Measurements from ENCODE around the gene ITPRIP.
A peak's percentile ranks its signal among the peaks of the same experiment; 100 is the strongest.

Gene ITPRIP

GRCh38 chr10:104336821-104337467 is 1.3 kb downstream of the ITPRIP start:
- Histone ChIP-seq H2BK5ac (ENCODE audit: low read depth, low read length, poor library complexity, severe bottlenecking) (no peak overlapping the region), H3K14ac (ENCODE audit: low read length in 2 of 2) (no peak overlapping the region), H3K23ac (ENCODE audit: low read length in 2 of 2) (no peak overlapping the region), H3K27ac (ENCODE audit: low read length, poor library complexity, severe bottlenecking) (peak overlapping the region; percentile 83), H3K4ac (ENCODE audit: low read depth in 1 of 2, low read length in 2 of 2) (peak overlapping the region in 1 of 2 experiments; percentile 74), H3K4me1 (ENCODE audit: control insufficient read depth, insufficient read depth, low read depth, low read length) (peaks cover 32% of the 10 kb centered on the region), H3K9ac (ENCODE audit: low read length) (peak overlapping the region; percentile 99), H4K8ac (ENCODE audit: low read length) (peak overlapping the region; percentile 8), H2BK15ac (ENCODE audit: low read depth, poor library complexity, severe bottlenecking) (no peak overlapping the region), H4K91ac (ENCODE audit: low read length) (no peak overlapping the region), H3K27me3 (ENCODE audit: control insufficient read depth in 1 of 2, insufficient read depth in 1 of 2, low read length in 2 of 2) (no peaks in the 10 kb centered on the region), H3K9me3 (ENCODE audit: control insufficient read depth, low read length) (no peaks in the 10 kb centered on the region), H2AFZ (ENCODE audit: low read depth, low read length) (no peak overlapping the region), H3K79me1 (replicated peaks; ENCODE audit: low read length, poor library complexity, severe bottlenecking) (no peaks in the 10 kb centered on the region), H3K36me3 (ENCODE audit: control insufficient read depth in 1 of 2, insufficient read depth in 2 of 2, low read depth in 1 of 2, low read length in 2 of 2) (peaks cover 10 to 35% of the 10 kb centered on the region in 2 experiments), H3K4me2 (ENCODE audit: low read length, poor library complexity, severe bottlenecking) (peak overlapping the region; percentile 79), H2AK5ac (ENCODE audit: low read length, severe bottlenecking) (no peak overlapping the region), H3K4me3 (ENCODE audit: insufficient read depth in 1 of 2, low read depth in 1 of 2, low read length in 2 of 2) (peak overlapping the region in 1 of 2 experiments; percentile 95), H3K18ac (ENCODE audit: low read depth in 1 of 2, low read length in 2 of 2) (peak overlapping the region in 1 of 2 experiments; percentile 13), H2BK12ac (ENCODE audit: low read length in 2 of 2) (no peak overlapping the region), H2BK120ac (ENCODE audit: low read depth, low read length) (no peak overlapping the region)
- DNase-seq = peak; percentile 88
- 10% methylated on average over 11 of the region's 12 CpGs for WGBS

- H2BK5ac ChIP-seq (ENCODE audit: low read depth, low read length, poor library complexity, severe bottlenecking) = no peak overlapping the region
- H3K27ac ChIP-seq (ENCODE audit: low read length, poor library complexity, severe bottlenecking) = no peak overlapping the region
- no peaks in the 10 kb centered on the region for H3K27me3 ChIP-seq (ENCODE audit: control insufficient read depth in 1 of 2, insufficient read depth in 1 of 2, low read length in 2 of 2)
- no peak overlapping the region for H2BK12ac ChIP-seq (ENCODE audit: low read length in 2 of 2)
- H3K79me1 ChIP-seq (replicated peaks; ENCODE audit: low read length, poor library complexity, severe bottlenecking) = no peaks in the 10 kb centered on the region
- H3K4me2 ChIP-seq (ENCODE audit: low read length, poor library complexity, severe bottlenecking) = no peak overlapping the region
- no peak overlapping the region for H3K14ac ChIP-seq (ENCODE audit: low read length in 2 of 2)
- H3K9me3 ChIP-seq (ENCODE audit: control insufficient read depth, low read length) = no peaks in the 10 kb centered on the region
- peak overlapping the region; percentile 99 for H3K9ac ChIP-seq (ENCODE audit: low read length)
- H2BK120ac ChIP-seq (ENCODE audit: low read depth, low read length) = no peak overlapping the region
- H3K18ac ChIP-seq (ENCODE audit: low read depth in 1 of 2, low read length in 2 of 2) = peak overlapping the region in 1 of 2 experiments; percentile 17
- peak overlapping the region; percentile 39 for H4K8ac ChIP-seq (ENCODE audit: low read length)
- peaks cover 42% of the 10 kb centered on the region for H3K4me1 ChIP-seq (ENCODE audit: control insufficient read depth, insufficient read depth, low read depth, low read length)
- no peak overlapping the region for H3K4ac ChIP-seq (ENCODE audit: low read depth in 1 of 2, low read length in 2 of 2)
- peak overlapping the region; percentile 27 for H2AK5ac ChIP-seq (ENCODE audit: low read length, severe bottlenecking)
- peak overlapping the region in 1 of 2 experiments; percentile 76 for H3K4me3 ChIP-seq (ENCODE audit: insufficient read depth in 1 of 2, low read depth in 1 of 2, low read length in 2 of 2)
- peaks cover 10 to 35% of the 10 kb centered on the region in 2 experiments for H3K36me3 ChIP-seq (ENCODE audit: control insufficient read depth in 1 of 2, insufficient read depth in 2 of 2, low read depth in 1 of 2, low read length in 2 of 2)
- WGBS = 95% methylated on average over 13 of the region's 13 CpGs
- H4K91ac ChIP-seq (ENCODE audit: low read length) = peak overlapping the region; percentile 53
- no peak overlapping the region for H3K23ac ChIP-seq (ENCODE audit: low read length in 2 of 2)
- peak overlapping the region; percentile 32 for H2BK15ac ChIP-seq (ENCODE audit: low read depth, poor library complexity, severe bottlenecking)
- no peak for DNase-seq
- no peak overlapping the region for H2AFZ ChIP-seq (ENCODE audit: low read depth, low read length)
Measured at GRCh38 chr10:104334965-104335650, 3.2 kb downstream of the ITPRIP start.

DNA sequence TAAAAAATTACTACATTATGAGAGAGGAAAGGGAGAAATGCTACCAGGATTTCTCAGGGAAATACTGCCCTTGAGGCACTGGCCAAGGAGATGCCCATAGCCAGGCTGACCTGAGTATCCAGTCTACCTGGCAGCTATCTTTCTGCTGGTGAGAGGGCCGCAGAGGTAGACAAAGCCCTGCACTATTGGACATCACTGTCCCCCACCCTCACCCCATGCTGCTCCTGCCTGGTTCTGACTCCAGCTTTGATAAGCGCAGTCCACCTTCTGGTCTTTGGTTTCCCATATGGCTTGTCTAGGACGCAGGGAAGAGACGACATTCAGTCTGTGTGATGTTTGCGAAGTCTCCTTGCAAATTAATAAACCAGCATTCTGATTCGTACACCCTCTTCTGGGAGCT is 3.7 kb downstream of the ITPRIP start:
- Histone ChIP-seq H3K4me3 (ENCODE audit: insufficient read depth in 1 of 2, low read depth in 1 of 2, low read length in 2 of 2) (no peak overlapping the region), H3K79me1 (replicated peaks; ENCODE audit: low read length, poor library complexity, severe bottlenecking) (no peaks in the 10 kb centered on the region), H2AFZ (ENCODE audit: low read depth, low read length) (no peak overlapping the region), H2AK5ac (ENCODE audit: low read length, severe bottlenecking) (no peak overlapping the region), H3K18ac (ENCODE audit: low read depth in 1 of 2, low read length in 2 of 2) (peak overlapping the region in 1 of 2 experiments; percentile 9), H3K23ac (ENCODE audit: low read length in 2 of 2) (no peak overlapping the region), H2BK5ac (ENCODE audit: low read depth, low read length, poor library complexity, severe bottlenecking) (no peak overlapping the region), H2BK12ac (ENCODE audit: low read length in 2 of 2) (no peak overlapping the region), H2BK15ac (ENCODE audit: low read depth, poor library complexity, severe bottlenecking) (no peak overlapping the region), H3K4ac (ENCODE audit: low read depth in 1 of 2, low read length in 2 of 2) (no peak overlapping the region), H4K91ac (ENCODE audit: low read length) (no peak overlapping the region), H3K4me1 (ENCODE audit: control insufficient read depth, insufficient read depth, low read depth, low read length) (peaks cover 44% of the 10 kb centered on the region), H3K4me2 (ENCODE audit: low read length, poor library complexity, severe bottlenecking) (no peak overlapping the region), H2BK120ac (ENCODE audit: low read depth, low read length) (no peak overlapping the region), H3K9ac (ENCODE audit: low read length) (no peak overlapping the region), H3K14ac (ENCODE audit: low read length in 2 of 2) (no peak overlapping the region), H3K27ac (ENCODE audit: low read length, poor library complexity, severe bottlenecking) (no peak overlapping the region), H3K9me3 (ENCODE audit: control insufficient read depth, low read length) (no peaks in the 10 kb centered on the region), H4K8ac (ENCODE audit: low read length) (no peak overlapping the region), H3K36me3 (ENCODE audit: control insufficient read depth in 1 of 2, insufficient read depth in 2 of 2, low read depth in 1 of 2, low read length in 2 of 2) (peaks cover 10 to 35% of the 10 kb centered on the region in 2 experiments), H3K27me3 (ENCODE audit: control insufficient read depth in 1 of 2, insufficient read depth in 1 of 2, low read length in 2 of 2) (no peaks in the 10 kb centered on the region)
- DNase-seq = no peak
- over 99% methylated on average over 6 of the region's 6 CpGs for WGBS

DNA sequence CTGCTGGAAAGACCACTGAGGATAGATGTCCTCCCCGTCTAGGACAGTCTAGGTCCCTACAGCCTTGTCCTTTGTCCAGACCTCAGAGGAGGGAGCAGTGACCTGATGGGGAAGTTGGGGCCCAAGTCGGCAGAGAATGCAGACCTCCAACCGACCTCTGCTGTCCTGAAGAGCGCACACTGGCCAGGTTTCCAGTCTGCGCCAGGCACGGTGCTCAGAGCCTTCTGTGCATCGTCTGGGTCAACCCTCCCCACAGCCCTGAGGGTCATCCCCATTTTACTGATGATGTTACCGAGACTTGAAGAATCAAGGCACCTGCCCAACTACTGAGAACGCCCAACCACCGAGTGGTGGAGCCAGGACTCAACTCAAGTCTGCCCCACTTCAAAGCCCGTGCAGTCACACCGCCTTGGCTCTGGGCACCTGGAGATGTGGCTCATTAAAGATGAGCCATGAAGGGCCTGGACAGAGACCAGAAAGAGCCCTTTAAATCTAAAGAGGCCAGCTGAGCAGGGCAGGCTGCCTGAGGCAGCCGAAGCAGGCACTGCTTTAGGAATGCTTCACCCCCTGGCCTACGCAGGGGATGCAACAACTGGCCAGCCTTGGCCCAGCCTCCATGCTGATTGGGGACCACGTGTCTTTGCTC is 4.4 kb downstream of the ITPRIP start:
- Histone ChIP-seq H3K4me1 (ENCODE audit: control insufficient read depth, insufficient read depth, low read depth, low read length) (peaks cover 47% of the 10 kb centered on the region), H3K4me3 (ENCODE audit: insufficient read depth in 1 of 2, low read depth in 1 of 2, low read length in 2 of 2) (no peak overlapping the region), H3K18ac (ENCODE audit: low read depth in 1 of 2, low read length in 2 of 2) (no peak overlapping the region), H2BK15ac (ENCODE audit: low read depth, poor library complexity, severe bottlenecking) (no peak overlapping the region), H3K27ac (ENCODE audit: low read length, poor library complexity, severe bottlenecking) (peak overlapping the region; percentile 9), H3K23ac (ENCODE audit: low read length in 2 of 2) (peak overlapping the region in 1 of 2 experiments; percentile 78), H3K4me2 (ENCODE audit: low read length, poor library complexity, severe bottlenecking) (no peak overlapping the region), H4K8ac (ENCODE audit: low read length) (peak overlapping the region; percentile 59), H3K27me3 (ENCODE audit: control insufficient read depth in 1 of 2, insufficient read depth in 1 of 2, low read length in 2 of 2) (no peaks in the 10 kb centered on the region), H3K79me1 (replicated peaks; ENCODE audit: low read length, poor library complexity, severe bottlenecking) (no peaks in the 10 kb centered on the region), H3K4ac (ENCODE audit: low read depth in 1 of 2, low read length in 2 of 2) (peak overlapping the region in 1 of 2 experiments; percentile 35), H2AFZ (ENCODE audit: low read depth, low read length) (no peak overlapping the region), H2BK5ac (ENCODE audit: low read depth, low read length, poor library complexity, severe bottlenecking) (no peak overlapping the region), H3K9me3 (ENCODE audit: control insufficient read depth, low read length) (no peaks in the 10 kb centered on the region), H2BK120ac (ENCODE audit: low read depth, low read length) (no peak overlapping the region), H3K14ac (ENCODE audit: low read length in 2 of 2) (no peak overlapping the region), H2BK12ac (ENCODE audit: low read length in 2 of 2) (no peak overlapping the region), H3K9ac (ENCODE audit: low read length) (no peak overlapping the region), H3K36me3 (ENCODE audit: control insufficient read depth in 1 of 2, insufficient read depth in 2 of 2, low read depth in 1 of 2, low read length in 2 of 2) (peaks cover 10 to 35% of the 10 kb centered on the region in 2 experiments), H4K91ac (ENCODE audit: low read length) (peak overlapping the region; percentile 43), H2AK5ac (ENCODE audit: low read length, severe bottlenecking) (peak overlapping the region; percentile 27)
- no peak for DNase-seq
- WGBS = 91% methylated on average over 15 of the region's 15 CpGs
